GM12878 (cell line): ENCODE measurements around the gene AFF2. TPM values are rescaled to one million over a fixed set of nuclear protein-coding genes. Genes with fewer than 3 reads are reported as not detected.

Source experiments
- ATAC-seq: fragments of 200-7000 bp; cut with Tn5 transposase; 3 replicates; pipeline ENCODE4 v1.9.1; 2020; ENCODE audit warnings: mild to moderate bottlenecking, moderate library complexity
- BruUV-seq: library from RNA; stranded (reverse); fragments of 400-500 nt; replicated peaks from 2 replicates; lab custom pipeline; 2021; lab: Mats Ljungman, UMichigan
- CTCF ChIA-PET: fragments of 300-600 bp; sonication (Branson Sonifier 250); formaldehyde crosslinking; extraction: SDS; loops from one replicate; lab custom pipeline; 2021; ENCODE audit warnings: inconsistent platforms; lab: Yijun Ruan, JAX
- POLR2A ChIA-PET: fragments of 350-600 bp; formaldehyde crosslinking; extraction: SDS; loops from one replicate; lab custom pipeline; 2021; ENCODE audit warnings: inconsistent platforms; lab: Charles Lee
- RAD21 ChIA-PET: fragments of 300-600 bp; sonication (Branson Sonifier 250); formaldehyde crosslinking; loops from one replicate; lab custom pipeline; 2023; ENCODE audit warnings: antibody characterized with exemption; ENCODE audit not compliant: unreplicated experiment; lab: Charles Lee
- SMC1A ChIA-PET: fragments of 300-600 bp; sonication (Branson Sonifier 250); formaldehyde crosslinking; loops from one replicate; lab custom pipeline; 2023; ENCODE audit not compliant: unreplicated experiment, uncharacterized antibody; lab: Charles Lee
- DNase-seq: peaks from one replicate; pipeline ENCODE4 v3.0.0-alpha.2; 2011; ENCODE audit warnings: low read depth, low spot score
- FAIRE-seq: peaks from 3 replicates; lab custom pipeline; 2011; peaks lifted over from hg19 to GRCh38; lab: Jason Lieb, UNC
- H2AFZ ChIP-seq: 2 replicates; pipeline ENCODE4 v1.6.0; 2011; ENCODE audit warnings: low read depth, low read length, control low read depth; ENCODE audit not compliant: control insufficient read depth
- H3K27ac ChIP-seq: 2 replicates; pipeline ENCODE4 v1.5.1; 2011; ENCODE audit warnings: control low read depth; ENCODE audit not compliant: control insufficient read depth, insufficient read depth
- H3K27me3 ChIP-seq, 2 experiments: replicated peaks in 1 of 2; 2 replicates each; pipeline versions ENCODE4 v1.6.0 to v1.6.1; 2011; ENCODE audit warnings: low read length in 1 of 2; ENCODE audit not compliant: control insufficient read depth in 2 of 2, insufficient read depth in 2 of 2
- H3K36me3 ChIP-seq, 2 experiments: 2 replicates each; pipeline ENCODE4 v1.5.1; 2011; ENCODE audit warnings: low read length in 1 of 2; ENCODE audit not compliant: control insufficient read depth in 2 of 2, insufficient read depth in 2 of 2
- H3K4me1 ChIP-seq: 2 replicates; pipeline ENCODE4 v1.6.1; 2011; ENCODE audit warnings: mild to moderate bottlenecking, low read length, moderate library complexity, mixed read lengths; ENCODE audit not compliant: control insufficient read depth, insufficient read depth
- H3K4me2 ChIP-seq: 2 replicates; pipeline ENCODE4 v1.6.0; 2011; ENCODE audit warnings: control low read depth; ENCODE audit not compliant: control insufficient read depth, insufficient read depth
- H3K4me3 ChIP-seq: fragments of 200-600 bp; sonication (generic); 2 replicates; pipeline ENCODE4 v1.5.1; 2016
- H3K79me2 ChIP-seq: 2 replicates; pipeline ENCODE4 v1.6.0; 2011; ENCODE audit warnings: low read length; ENCODE audit not compliant: control insufficient read depth, insufficient read depth
- H3K9ac ChIP-seq: 2 replicates; pipeline ENCODE4 v1.8.0; 2011; ENCODE audit warnings: low read length, control low read depth, mixed read lengths; ENCODE audit not compliant: control insufficient read depth, insufficient read depth
- H3K9me3 ChIP-seq: replicated peaks from 3 replicates; pipeline ENCODE4 v1.5.1; 2011; ENCODE audit warnings: mild to moderate bottlenecking, low read length; ENCODE audit not compliant: control insufficient read depth, insufficient read depth
- H4K20me1 ChIP-seq: 2 replicates; pipeline ENCODE4 v1.6.0; 2011; ENCODE audit not compliant: control insufficient read depth, insufficient read depth
- BMI1 ChIP-seq: fragments of 450-650 bp; IDR thresholded peaks from 2 replicates; pipeline ENCODE4 v1.6.1; 2016; ENCODE audit warnings: mild to moderate bottlenecking, moderate library complexity, borderline replicate concordance
- WGBS: methylation state at CpG from one replicate; pipeline ENCODE4 v1.1.6; 2016; ENCODE audit warnings: low lambda C conversion rate; ENCODE audit not compliant: insufficient replicate concordance, insufficient coverage; ENCODE audit errors: missing lambda C conversion rate; 5-methylcytosine and 5-hydroxymethylcytosine counted together
- in situ Hi-C: fragments of 300-500 bp; cut with MboI; formaldehyde crosslinking; loops from 9 replicates; pipeline ENCODE4 v1.14.3; 2018; ENCODE audit warnings: mixed read lengths
- intact Hi-C: fragments of 100-400 bp; cut with micrococcal nuclease; formaldehyde crosslinking; loops from one replicate; pipeline ENCODE4 v1.14.2; 2022; ENCODE audit not compliant: unreplicated experiment
- polyA plus RNA-seq, 11 experiments: library from polyadenylated mRNA; depleted of rRNA in 4 of 11; unstranded in 6 of 11; stranded (reverse) in 5 of 11; fragments of >200 nt; fragmentation: Nextera tagmentation in 4 of 11; fragmentation: Illumina TruSeq in 1 of 11; extraction: Ambion mirVana in 4 of 11; extraction: Trizol in 1 of 11; gene quantifications; 1 replicate in 1 of 11; 2 replicates in 10 of 11; pipeline versions ENCODE4 v1.2.1 to v1.2.3, GENCODE V29; 2011 to 2016; ENCODE audit warnings: inconsistent platforms in 2 of 11, missing spikeins in 2 of 11, low read depth in 1 of 11
- small RNA-seq: library from RNA; depleted of rRNA; stranded (forward); fragments of <200 nt; gene quantifications from one replicate; pipeline ENCODE3, GENCODE V24; 2014
- total RNA-seq, 4 experiments: library from RNA; depleted of rRNA in 3 of 4; stranded (reverse); fragments of >200 nt in 3 of 4; fragmentation: Illumina TruSeq in 1 of 4; extraction: Trizol in 1 of 4; gene quantifications; 2 replicates each; pipeline versions ENCODE4 v1.2.1 to v1.2.3, GENCODE V29; 2013 to 2021

The AFF2 gene
- total and polyA plus RNA-seq, 10 of the 15 experiments (the other 5 are each of a cell fraction or from before 2014, with no cell fraction given), result under 0.01 to 0.03 TPM; not detected in 8

DNA sequence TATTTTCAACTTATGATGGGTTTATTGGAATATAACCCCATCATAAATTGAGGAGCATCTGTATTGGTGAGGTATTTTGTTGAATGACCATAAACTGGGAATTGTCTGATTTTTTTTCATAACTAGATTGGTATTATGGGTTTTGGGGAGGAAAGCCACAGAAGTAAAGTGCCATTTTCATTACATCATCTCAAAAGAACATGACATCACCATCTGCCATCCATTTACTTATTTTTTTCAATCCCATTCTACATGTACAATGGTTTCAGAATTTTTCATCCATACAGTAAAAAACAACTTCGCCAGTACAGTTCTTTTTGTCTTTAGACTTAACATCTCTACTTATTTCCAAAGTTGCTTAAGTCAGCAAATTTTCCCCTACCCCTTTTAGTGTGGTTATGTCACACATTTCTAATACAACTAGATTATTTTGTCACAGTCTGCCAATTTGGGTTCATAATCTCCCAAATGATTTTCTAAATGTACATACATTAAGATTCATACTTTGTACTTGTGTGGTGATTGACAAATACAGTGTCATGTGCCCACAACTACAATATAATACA lies 545.3 kb downstream of the AFF2 start:
- FAIRE-seq, result no peak
- no peak for DNase-seq
- no peak overlapping the region for H3K27ac ChIP-seq
- SMC1A ChIA-PET, result no interaction called here
- in situ Hi-C loops, result no loop called here
- H3K4me2 ChIP-seq, result no peak overlapping the region
- RAD21 ChIA-PET, result no interaction called here
- H3K9ac ChIP-seq, result no peak overlapping the region
- no peaks in the 10 kb centered on the region for H3K27me3 ChIP-seq
- CTCF ChIA-PET, result no interaction called here
- no peaks in the 10 kb centered on the region for H4K20me1 ChIP-seq
- WGBS, result 75% methylated on average over 1 of the region's 1 CpG
- POLR2A ChIA-PET, result no interaction called here
- no peak for ATAC-seq
- H2AFZ ChIP-seq, result no peak overlapping the region
- no peak for TF ChIP-seq BMI1
- TF ChIP-seq, all 136 proteins: peak for 0
- Histone ChIP-seq H3K4me1 (no peaks in the 10 kb centered on the region), H3K79me2 (no peaks in the 10 kb centered on the region), H3K4me3 (no peak overlapping the region), H3K36me3 (no peaks in the 10 kb centered on the region), H3K9me3 (no peaks in the 10 kb centered on the region)
- no TSS peak for BruUV-seq
- intact Hi-C loops, result no loop called here

Small RNA genes within 50 kb of the gene (small RNA-seq; reads per million reads assigned to genes)
- not detected for gene RN7SKP267
